Measurements from ENCODE around the gene ATG4B. TPM values are rescaled to one million over a fixed set of nuclear protein-coding genes. Genes with fewer than 3 reads are reported as not detected.

The ATG4B gene
- total and polyA plus RNA-seq, 2 donors (not counting 3 experiments of a cell fraction or from before 2014, with no cell fraction given), result 83.6 to 113 TPM

DNA sequence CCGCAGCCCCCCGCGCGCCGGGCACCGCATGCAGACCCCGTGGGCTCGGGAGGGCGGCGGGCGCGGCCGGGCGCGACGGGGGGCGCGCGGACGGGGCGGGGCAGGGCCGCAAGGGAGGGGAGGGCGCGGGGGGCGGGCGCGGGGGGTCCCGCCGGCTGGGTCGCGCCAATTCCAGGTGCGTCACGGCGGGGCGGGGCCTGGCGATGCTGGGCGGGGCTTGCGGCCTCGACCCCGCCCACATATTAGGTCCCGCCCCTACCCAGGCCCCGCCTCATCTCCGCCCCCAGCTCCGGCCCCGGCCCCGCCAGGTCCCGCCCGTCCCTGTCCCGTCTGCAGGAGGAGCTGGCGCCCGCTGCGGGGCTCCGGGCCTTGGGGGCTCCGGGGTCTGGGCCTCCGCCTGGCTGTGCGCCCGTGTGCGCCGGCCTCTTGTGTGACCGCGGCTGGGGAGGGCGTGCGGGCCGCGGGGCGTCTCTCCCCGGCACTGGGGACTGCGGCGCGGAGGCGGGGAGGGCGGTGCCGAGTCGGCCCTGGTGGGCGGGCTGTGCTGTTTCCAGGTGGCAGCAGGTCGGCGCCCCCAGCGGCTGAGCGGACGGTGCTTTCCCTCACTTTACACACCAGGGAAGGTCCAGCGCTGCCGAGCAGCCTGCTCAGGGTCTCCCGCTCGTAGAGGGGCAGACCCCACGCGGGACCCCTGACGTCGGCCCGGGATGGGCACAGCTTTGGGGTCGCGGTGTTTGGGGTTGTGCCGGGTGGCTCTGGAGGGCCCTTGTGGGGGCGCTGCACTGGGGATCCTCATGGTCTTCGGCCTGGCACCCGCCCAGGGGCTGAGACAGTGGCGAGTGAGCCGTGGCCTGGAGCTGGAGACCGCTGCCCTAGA is 64.9 kb downstream of the ATG4B start:
- DNase-seq (ENCODE audit: low read depth, low spot score), result peak; percentile 82
- no peak for TF ChIP-seq POLR2A (IDR thresholded peaks at IDR 0.05; ENCODE audit: low read depth, low read length)
- TF ChIP-seq GATA2 (IDR thresholded peaks at IDR 0.05; ENCODE audit: insufficient read depth, insufficient read length, low read depth, low read length), result no peak
- TF ChIP-seq MYC (IDR thresholded peaks at IDR 0.05; ENCODE audit: low read depth, low read length), result no peak
- TF ChIP-seq, protein P1, sequence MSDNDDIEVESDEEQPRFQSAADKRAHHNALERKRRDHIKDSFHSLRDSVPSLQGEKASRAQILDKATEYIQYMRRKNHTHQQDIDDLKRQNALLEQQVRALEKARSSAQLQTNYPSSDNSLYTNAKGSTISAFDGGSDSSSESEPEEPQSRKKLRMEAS (IDR thresholded peaks at IDR 0.05; ENCODE audit: insufficient read depth, insufficient read length), result no peak
- TF ChIP-seq, protein P2, sequence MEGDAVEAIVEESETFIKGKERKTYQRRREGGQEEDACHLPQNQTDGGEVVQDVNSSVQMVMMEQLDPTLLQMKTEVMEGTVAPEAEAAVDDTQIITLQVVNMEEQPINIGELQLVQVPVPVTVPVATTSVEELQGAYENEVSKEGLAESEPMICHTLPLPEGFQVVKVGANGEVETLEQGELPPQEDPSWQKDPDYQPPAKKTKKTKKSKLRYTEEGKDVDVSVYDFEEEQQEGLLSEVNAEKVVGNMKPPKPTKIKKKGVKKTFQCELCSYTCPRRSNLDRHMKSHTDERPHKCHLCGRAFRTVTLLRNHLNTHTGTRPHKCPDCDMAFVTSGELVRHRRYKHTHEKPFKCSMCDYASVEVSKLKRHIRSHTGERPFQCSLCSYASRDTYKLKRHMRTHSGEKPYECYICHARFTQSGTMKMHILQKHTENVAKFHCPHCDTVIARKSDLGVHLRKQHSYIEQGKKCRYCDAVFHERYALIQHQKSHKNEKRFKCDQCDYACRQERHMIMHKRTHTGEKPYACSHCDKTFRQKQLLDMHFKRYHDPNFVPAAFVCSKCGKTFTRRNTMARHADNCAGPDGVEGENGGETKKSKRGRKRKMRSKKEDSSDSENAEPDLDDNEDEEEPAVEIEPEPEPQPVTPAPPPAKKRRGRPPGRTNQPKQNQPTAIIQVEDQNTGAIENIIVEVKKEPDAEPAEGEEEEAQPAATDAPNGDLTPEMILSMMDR (IDR thresholded peaks at IDR 0.05; ENCODE audit: extremely low read depth in 1 of 2, insufficient read depth in 1 of 2, low read depth in 1 of 2, low read length in 2 of 2), result peak; percentile 45 to 56
- no peak for TF ChIP-seq JUN (IDR thresholded peaks at IDR 0.05; ENCODE audit: borderline replicate concordance, insufficient read depth, insufficient read length, low read depth)
- no peak for TF ChIP-seq FOS (IDR thresholded peaks at IDR 0.05; ENCODE audit: borderline replicate concordance, insufficient read depth, low read length)
- TF ChIP-seq EZH2 (IDR thresholded peaks at IDR 0.05; ENCODE audit: borderline replicate concordance, low read depth, low read length, severe bottlenecking), result no peak
- TF ChIP-seq POLR2AphosphoS5 (IDR thresholded peaks at IDR 0.05; ENCODE audit: insufficient read depth, low read depth, low read length), result peak; percentile 43
- BruUV-seq (replicated peaks), result no TSS peak

More for the DNA sequence above, 64.9 kb downstream of the ATG4B start:
- Histone ChIP-seq H3K9ac (replicated peaks; ENCODE audit: extremely low read depth, insufficient read depth, low read length) (peak overlapping the region; percentile 61), H3K79me2 (ENCODE audit: control insufficient read depth, insufficient read depth, low read length) (peaks cover 10% of the 10 kb centered on the region), H3K27me3 (ENCODE audit: control insufficient read depth in 2 of 2, insufficient read depth in 2 of 2, low read length in 2 of 2) (no peaks in the 10 kb centered on the region), H2AFZ (ENCODE audit: low read depth, low read length) (peak overlapping the region; percentile 44), H4K20me1 (replicated peaks; ENCODE audit: control insufficient read depth, extremely low read depth, insufficient read depth, low read length) (no peaks in the 10 kb centered on the region), H3K4me1 (ENCODE audit: control insufficient read depth, extremely low read depth, insufficient read depth, low read length) (peaks cover 6% of the 10 kb centered on the region), H3K9me1 (replicated peaks; ENCODE audit: control insufficient read depth, extremely low read depth, insufficient read depth, low read length) (no peaks in the 10 kb centered on the region), H3K4me2 (ENCODE audit: insufficient read depth, low read length) (peak overlapping the region; percentile 83), H3K27ac (ENCODE audit: insufficient read depth, low read depth, low read length) (peak overlapping the region; percentile 15), H3K9me3 (replicated peaks; ENCODE audit: control insufficient read depth, insufficient read depth, low read length) (no peaks in the 10 kb centered on the region), H3K36me3 (ENCODE audit: control insufficient read depth in 2 of 2, extremely low read depth in 1 of 2, insufficient read depth in 2 of 2, low read length in 2 of 2) (peaks cover 2 to 4% of the 10 kb centered on the region in 2 experiments), H3K4me3 (replicated peaks in 1 of 3; ENCODE audit: insufficient read depth in 1 of 3, low read depth in 1 of 3, low read length in 3 of 3) (peak overlapping the region; percentile 49 to 75 (median 64))
- dilution Hi-C loops (cut with MboI; ENCODE audit: extremely low pct_ligation_motif_present, low sequenced_read_pairs), result no loop called here
- intact Hi-C loops (cut with micrococcal nuclease), result loop anchor here (1.0 to 5.0 kb wide), 4 partner anchors 32 to 385 kb away; partner anchors contain the start of genes D2HGDH, FARP2, HDLBP and SEPTIN2
- peak; percentile 76 for FAIRE-seq
- CTCF ChIA-PET, result interaction anchor here (0.7 to 4.8 kb wide), 10 partner anchors 11 to 177 kb away, joined by 3 to 41 read pairs (median 4); partner anchors contain the start of genes D2HGDH and DTYMK
- POLR2A ChIA-PET, result interaction anchor here (1.1 kb wide), 1 partner anchor 15 kb away, joined by 6 read pairs; the partner anchor contains the start of gene DTYMK
